Measurements from ENCODE around the gene NR2C2.

- TF ChIP-seq, protein P1, sequence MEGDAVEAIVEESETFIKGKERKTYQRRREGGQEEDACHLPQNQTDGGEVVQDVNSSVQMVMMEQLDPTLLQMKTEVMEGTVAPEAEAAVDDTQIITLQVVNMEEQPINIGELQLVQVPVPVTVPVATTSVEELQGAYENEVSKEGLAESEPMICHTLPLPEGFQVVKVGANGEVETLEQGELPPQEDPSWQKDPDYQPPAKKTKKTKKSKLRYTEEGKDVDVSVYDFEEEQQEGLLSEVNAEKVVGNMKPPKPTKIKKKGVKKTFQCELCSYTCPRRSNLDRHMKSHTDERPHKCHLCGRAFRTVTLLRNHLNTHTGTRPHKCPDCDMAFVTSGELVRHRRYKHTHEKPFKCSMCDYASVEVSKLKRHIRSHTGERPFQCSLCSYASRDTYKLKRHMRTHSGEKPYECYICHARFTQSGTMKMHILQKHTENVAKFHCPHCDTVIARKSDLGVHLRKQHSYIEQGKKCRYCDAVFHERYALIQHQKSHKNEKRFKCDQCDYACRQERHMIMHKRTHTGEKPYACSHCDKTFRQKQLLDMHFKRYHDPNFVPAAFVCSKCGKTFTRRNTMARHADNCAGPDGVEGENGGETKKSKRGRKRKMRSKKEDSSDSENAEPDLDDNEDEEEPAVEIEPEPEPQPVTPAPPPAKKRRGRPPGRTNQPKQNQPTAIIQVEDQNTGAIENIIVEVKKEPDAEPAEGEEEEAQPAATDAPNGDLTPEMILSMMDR (IDR thresholded peaks at IDR 0.05) = no peak
- no peak for TF ChIP-seq POLR2A (IDR thresholded peaks at IDR 0.05)
These were observed 67.4 kb downstream of the NR2C2 start for GRCh38 chr3:15014606-15015328.
